Measurements from ENCODE around the gene CATSPERD. TPM values are rescaled to one million over a fixed set of nuclear protein-coding genes. Genes with fewer than 3 reads are reported as not detected.
A peak's percentile ranks its signal among the peaks of the same experiment; 100 is the strongest.

The CATSPERD gene
- total and polyA plus RNA-seq, 9 of the 15 experiments (the other 6 are each of a cell fraction or from before 2014, with no cell fraction given): not detected

DNA sequence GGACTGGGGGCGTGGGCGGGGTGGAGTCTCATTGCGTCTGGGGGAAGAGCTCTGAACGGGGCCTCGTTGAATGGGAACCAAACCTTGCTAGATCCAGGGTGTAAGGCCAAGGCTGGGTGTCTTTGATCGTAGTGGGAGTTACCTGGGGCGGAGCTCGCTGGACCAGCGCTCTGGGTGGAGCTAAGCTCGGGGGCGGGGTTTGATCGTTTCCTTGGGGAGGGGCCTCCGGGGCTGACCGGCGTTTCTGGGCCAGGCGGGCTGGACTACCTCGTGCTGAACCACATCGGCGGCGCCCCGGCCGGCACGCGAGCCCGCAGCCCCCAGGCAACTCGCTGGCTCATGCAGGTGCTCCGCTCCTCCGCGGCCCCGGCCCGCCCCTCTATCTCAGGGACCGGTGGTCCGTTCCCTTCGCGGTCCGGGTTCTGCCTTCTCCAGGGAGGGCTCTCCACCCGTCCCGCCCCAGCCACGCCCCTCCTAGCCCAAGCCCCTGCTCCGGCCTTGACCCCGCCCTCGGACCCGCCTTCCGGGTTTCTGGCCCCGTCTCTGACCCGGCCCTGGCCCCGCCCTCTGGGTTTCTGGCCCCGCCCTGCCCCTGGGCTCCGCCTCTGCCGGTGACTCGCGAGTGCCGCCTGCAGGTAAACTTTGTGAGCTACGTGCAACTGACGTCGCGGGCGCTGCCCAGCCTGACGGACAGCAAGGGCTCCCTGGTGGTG lies 33.6 kb upstream of the CATSPERD start (continued):
- TF ChIP-seq CBX8 (IDR thresholded peaks at IDR 0.05; ENCODE audit: borderline replicate concordance, extremely low read depth, low read depth, low read length, poor library complexity, severe bottlenecking) (no peak), ZNF589 (CRISPR knock-in tag; IDR thresholded peaks at IDR 0.05; ENCODE audit: low read depth) (no peak), ZNF263 (CRISPR knock-in tag; IDR thresholded peaks at IDR 0.05; ENCODE audit: borderline replicate concordance) (no peak), PHF8 (IDR thresholded peaks at IDR 0.05; ENCODE audit: borderline replicate concordance, low read length) (peak; percentile 58; the same call in 1 of the 2 replicates), TGIF2 (CRISPR knock-in tag; IDR thresholded peaks at IDR 0.05) (no peak), RBM25 (IDR thresholded peaks at IDR 0.05; ENCODE audit: low read depth, low read length, severe bottlenecking) (no peak), ZNF77 (CRISPR knock-in tag; IDR thresholded peaks at IDR 0.05) (no peak), TCF7 (IDR thresholded peaks at IDR 0.05; ENCODE audit: borderline replicate concordance) (no peak), FOXJ3 (CRISPR knock-in tag; IDR thresholded peaks at IDR 0.05) (no peak)
- TF ChIP-seq, protein P1, sequence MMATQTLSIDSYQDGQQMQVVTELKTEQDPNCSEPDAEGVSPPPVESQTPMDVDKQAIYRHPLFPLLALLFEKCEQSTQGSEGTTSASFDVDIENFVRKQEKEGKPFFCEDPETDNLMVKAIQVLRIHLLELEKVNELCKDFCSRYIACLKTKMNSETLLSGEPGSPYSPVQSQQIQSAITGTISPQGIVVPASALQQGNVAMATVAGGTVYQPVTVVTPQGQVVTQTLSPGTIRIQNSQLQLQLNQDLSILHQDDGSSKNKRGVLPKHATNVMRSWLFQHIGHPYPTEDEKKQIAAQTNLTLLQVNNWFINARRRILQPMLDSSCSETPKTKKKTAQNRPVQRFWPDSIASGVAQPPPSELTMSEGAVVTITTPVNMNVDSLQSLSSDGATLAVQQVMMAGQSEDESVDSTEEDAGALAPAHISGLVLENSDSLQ (IDR thresholded peaks at IDR 0.05): peak; percentile 87
- TF ChIP-seq, protein P2, sequence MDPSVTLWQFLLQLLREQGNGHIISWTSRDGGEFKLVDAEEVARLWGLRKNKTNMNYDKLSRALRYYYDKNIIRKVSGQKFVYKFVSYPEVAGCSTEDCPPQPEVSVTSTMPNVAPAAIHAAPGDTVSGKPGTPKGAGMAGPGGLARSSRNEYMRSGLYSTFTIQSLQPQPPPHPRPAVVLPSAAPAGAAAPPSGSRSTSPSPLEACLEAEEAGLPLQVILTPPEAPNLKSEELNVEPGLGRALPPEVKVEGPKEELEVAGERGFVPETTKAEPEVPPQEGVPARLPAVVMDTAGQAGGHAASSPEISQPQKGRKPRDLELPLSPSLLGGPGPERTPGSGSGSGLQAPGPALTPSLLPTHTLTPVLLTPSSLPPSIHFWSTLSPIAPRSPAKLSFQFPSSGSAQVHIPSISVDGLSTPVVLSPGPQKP (CRISPR knock-in tag; IDR thresholded peaks at IDR 0.05): no peak
- TF ChIP-seq, protein P3, sequence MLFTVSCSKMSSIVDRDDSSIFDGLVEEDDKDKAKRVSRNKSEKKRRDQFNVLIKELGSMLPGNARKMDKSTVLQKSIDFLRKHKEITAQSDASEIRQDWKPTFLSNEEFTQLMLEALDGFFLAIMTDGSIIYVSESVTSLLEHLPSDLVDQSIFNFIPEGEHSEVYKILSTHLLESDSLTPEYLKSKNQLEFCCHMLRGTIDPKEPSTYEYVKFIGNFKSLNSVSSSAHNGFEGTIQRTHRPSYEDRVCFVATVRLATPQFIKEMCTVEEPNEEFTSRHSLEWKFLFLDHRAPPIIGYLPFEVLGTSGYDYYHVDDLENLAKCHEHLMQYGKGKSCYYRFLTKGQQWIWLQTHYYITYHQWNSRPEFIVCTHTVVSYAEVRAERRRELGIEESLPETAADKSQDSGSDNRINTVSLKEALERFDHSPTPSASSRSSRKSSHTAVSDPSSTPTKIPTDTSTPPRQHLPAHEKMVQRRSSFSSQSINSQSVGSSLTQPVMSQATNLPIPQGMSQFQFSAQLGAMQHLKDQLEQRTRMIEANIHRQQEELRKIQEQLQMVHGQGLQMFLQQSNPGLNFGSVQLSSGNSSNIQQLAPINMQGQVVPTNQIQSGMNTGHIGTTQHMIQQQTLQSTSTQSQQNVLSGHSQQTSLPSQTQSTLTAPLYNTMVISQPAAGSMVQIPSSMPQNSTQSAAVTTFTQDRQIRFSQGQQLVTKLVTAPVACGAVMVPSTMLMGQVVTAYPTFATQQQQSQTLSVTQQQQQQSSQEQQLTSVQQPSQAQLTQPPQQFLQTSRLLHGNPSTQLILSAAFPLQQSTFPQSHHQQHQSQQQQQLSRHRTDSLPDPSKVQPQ (CRISPR knock-in tag; IDR thresholded peaks at IDR 0.05; ENCODE audit: borderline replicate concordance): no peak
- TF ChIP-seq, protein P4, sequence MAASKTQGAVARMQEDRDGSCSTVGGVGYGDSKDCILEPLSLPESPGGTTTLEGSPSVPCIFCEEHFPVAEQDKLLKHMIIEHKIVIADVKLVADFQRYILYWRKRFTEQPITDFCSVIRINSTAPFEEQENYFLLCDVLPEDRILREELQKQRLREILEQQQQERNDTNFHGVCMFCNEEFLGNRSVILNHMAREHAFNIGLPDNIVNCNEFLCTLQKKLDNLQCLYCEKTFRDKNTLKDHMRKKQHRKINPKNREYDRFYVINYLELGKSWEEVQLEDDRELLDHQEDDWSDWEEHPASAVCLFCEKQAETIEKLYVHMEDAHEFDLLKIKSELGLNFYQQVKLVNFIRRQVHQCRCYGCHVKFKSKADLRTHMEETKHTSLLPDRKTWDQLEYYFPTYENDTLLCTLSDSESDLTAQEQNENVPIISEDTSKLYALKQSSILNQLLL (CRISPR knock-in tag; IDR thresholded peaks at IDR 0.05; ENCODE audit: borderline replicate concordance): no peak
- TF ChIP-seq, protein P5, sequence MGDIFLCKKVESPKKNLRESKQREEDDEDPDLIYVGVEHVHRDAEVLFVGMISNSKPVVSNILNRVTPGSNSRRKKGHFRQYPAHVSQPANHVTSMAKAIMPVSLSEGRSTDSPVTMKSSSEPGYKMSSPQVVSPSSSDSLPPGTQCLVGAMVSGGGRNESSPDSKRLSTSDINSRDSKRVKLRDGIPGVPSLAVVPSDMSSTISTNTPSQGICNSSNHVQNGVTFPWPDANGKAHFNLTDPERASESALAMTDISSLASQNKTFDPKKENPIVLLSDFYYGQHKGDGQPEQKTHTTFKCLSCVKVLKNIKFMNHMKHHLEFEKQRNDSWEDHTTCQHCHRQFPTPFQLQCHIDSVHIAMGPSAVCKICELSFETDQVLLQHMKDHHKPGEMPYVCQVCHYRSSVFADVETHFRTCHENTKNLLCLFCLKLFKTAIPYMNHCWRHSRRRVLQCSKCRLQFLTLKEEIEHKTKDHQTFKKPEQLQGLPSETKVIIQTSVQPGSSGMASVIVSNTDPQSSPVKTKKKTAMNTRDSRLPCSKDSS (IDR thresholded peaks at IDR 0.05; ENCODE audit: low read depth, partially characterized antibody): no peak
- TF ChIP-seq, protein P6, sequence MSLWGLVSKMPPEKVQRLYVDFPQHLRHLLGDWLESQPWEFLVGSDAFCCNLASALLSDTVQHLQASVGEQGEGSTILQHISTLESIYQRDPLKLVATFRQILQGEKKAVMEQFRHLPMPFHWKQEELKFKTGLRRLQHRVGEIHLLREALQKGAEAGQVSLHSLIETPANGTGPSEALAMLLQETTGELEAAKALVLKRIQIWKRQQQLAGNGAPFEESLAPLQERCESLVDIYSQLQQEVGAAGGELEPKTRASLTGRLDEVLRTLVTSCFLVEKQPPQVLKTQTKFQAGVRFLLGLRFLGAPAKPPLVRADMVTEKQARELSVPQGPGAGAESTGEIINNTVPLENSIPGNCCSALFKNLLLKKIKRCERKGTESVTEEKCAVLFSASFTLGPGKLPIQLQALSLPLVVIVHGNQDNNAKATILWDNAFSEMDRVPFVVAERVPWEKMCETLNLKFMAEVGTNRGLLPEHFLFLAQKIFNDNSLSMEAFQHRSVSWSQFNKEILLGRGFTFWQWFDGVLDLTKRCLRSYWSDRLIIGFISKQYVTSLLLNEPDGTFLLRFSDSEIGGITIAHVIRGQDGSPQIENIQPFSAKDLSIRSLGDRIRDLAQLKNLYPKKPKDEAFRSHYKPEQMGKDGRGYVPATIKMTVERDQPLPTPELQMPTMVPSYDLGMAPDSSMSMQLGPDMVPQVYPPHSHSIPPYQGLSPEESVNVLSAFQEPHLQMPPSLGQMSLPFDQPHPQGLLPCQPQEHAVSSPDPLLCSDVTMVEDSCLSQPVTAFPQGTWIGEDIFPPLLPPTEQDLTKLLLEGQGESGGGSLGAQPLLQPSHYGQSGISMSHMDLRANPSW (CRISPR knock-in tag; IDR thresholded peaks at IDR 0.05): no peak

Measured in K562 (cell line).